AG09319 (cell line): ENCODE results near the gene EHHADH.
"Not testable (repeated sequence)": the region's sequence is repeated elsewhere in the genome, so short reads cannot be mapped to it uniquely, and the experiment has no call there.

ENCODE experiments used
- DNase-seq: peaks from one replicate; pipeline ENCODE4 v3.0.0-alpha.2; 2010; ENCODE audit warnings: low read depth; ENCODE audit errors: extremely low read depth
- TF ChIP-seq, protein P1 (sequence below): IDR thresholded peaks from 2 replicates; pipeline ENCODE4 v1.5.1; 2011; ENCODE audit warnings: low read depth, mild to moderate bottlenecking, inconsistent platforms, low read length, moderate library complexity

Gene EHHADH

GRCh38 chr3:185251272-185251671 lies 2.6 kb downstream of the EHHADH start:
- no peak for DNase-seq
- TF ChIP-seq, protein P1, sequence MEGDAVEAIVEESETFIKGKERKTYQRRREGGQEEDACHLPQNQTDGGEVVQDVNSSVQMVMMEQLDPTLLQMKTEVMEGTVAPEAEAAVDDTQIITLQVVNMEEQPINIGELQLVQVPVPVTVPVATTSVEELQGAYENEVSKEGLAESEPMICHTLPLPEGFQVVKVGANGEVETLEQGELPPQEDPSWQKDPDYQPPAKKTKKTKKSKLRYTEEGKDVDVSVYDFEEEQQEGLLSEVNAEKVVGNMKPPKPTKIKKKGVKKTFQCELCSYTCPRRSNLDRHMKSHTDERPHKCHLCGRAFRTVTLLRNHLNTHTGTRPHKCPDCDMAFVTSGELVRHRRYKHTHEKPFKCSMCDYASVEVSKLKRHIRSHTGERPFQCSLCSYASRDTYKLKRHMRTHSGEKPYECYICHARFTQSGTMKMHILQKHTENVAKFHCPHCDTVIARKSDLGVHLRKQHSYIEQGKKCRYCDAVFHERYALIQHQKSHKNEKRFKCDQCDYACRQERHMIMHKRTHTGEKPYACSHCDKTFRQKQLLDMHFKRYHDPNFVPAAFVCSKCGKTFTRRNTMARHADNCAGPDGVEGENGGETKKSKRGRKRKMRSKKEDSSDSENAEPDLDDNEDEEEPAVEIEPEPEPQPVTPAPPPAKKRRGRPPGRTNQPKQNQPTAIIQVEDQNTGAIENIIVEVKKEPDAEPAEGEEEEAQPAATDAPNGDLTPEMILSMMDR = no peak

DNA sequence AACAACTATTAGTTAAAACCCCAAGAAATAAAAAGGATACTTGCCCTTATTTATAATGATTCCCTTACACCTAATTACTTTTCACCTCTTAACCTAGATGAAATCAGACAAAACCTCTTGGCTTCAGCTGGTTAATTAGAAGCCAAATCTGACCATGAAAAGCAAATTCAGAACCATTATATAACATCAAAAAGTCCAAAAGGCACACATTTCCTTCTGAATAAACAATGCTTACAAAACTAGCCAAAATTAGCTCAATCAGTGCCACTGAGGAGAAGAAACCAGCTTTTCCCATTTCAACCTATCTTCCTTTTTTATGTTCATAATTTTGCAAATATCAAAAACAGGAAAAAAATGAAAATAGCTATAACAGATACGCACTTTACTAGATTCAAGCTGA lies 3.2 kb downstream of the EHHADH start:
- TF ChIP-seq, protein P1 = no peak
- no peak for DNase-seq

DNA sequence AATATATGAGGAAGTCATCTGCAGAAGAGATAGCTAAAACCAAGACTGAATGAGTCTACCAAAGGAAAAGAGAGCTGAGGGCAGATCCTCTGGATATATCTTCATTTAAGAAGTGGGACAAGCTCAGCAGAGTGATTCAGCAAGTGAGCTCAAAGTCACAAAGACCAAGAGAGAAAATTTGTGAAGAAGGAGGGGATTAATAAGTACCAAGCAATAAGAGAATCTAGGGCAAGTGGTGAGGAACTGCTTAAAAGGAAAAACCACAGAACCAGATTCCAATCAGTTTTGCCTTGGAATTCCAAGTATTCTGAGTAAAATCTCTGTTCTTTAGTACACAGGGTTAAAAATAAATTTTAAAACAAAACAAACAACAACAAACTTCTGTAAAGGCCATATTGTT lies 3.6 kb downstream of the EHHADH start:
- DNase-seq = no peak
- TF ChIP-seq, protein P1 = no peak

GRCh38 chr3:185242642-185243041 lies 11.2 kb downstream of the EHHADH start:
- TF ChIP-seq, protein P1 = no peak
- DNase-seq = no peak

DNA sequence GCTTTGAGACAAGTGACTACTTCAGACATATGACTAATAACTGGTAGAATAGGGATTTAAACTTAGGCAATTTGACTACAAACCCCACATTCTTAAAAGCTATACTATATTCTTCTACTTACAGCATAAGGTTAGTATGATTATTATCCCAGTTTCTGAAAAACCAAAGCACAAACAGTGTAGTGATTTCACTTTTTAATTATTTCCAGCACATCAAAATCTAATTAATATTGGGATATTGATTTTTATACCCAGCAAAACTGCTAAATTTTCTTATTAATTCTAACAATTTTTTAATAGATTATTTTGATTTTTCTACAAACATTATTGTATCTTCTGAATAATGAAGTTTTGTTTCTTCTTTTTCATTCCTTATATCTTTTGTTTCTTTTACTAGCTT lies 16.9 kb downstream of the EHHADH start:
- TF ChIP-seq, protein P1 = no peak
- DNase-seq = no peak

GRCh38 chr3:185233328-185233727 lies 20.5 kb downstream of the EHHADH start:
- no peak for DNase-seq
- TF ChIP-seq, protein P1 = no peak

GRCh38 chr3:185226526-185226925 lies 27.3 kb downstream of the EHHADH start:
- not testable (repeated sequence) for DNase-seq

- TF ChIP-seq, protein P1 = no peak
- DNase-seq = peak; percentile 2
These were observed 28.3 kb downstream of the EHHADH start for GRCh38 chr3:185225523-185225922.
